SK-N-SH treated with all-trans-retinoic acid at 6 μM for 48 hours (cell line): Measurements from ENCODE around the gene MPI.

ENCODE experiments used
- ATAC-seq: fragments of 200-7000 bp; cut with Tn5 transposase; 3 replicates; pipeline ENCODE4 v1.9.1; 2020; ENCODE audit warnings: mild to moderate bottlenecking, moderate library complexity
- ARNTL ChIP-seq: fragments of 450-650 bp; formaldehyde crosslinking; IDR thresholded peaks from 2 replicates; pipeline ENCODE4 v1.5.0; 2020; ENCODE audit warnings: low read depth, mild to moderate bottlenecking, moderate library complexity, borderline replicate concordance
- BACH2 ChIP-seq: fragments of 250-450 bp; sonication (Bioruptor Pico); IDR thresholded peaks from 2 replicates; pipeline ENCODE4 v1.9.0; 2021; ENCODE audit warnings: mild to moderate bottlenecking, borderline replicate concordance
- CSDC2 ChIP-seq: fragments of 250-450 bp; sonication (Bioruptor Pico); IDR thresholded peaks from 2 replicates; pipeline ENCODE4 v1.5.0; 2020; ENCODE audit warnings: mild to moderate bottlenecking, moderate library complexity
- GLIS3 ChIP-seq: fragments of 250-450 bp; sonication (Bioruptor Pico); IDR thresholded peaks from 2 replicates; pipeline ENCODE4 v1.5.0; 2020; ENCODE audit warnings: mild to moderate bottlenecking, moderate library complexity
- ISL1 ChIP-seq: fragments of 250-450 bp; sonication (Bioruptor Pico); IDR thresholded peaks from 2 replicates; pipeline ENCODE4 v2.1.2; 2022; ENCODE audit warnings: mild to moderate bottlenecking, moderate library complexity
- OSR1 ChIP-seq: fragments of 250-450 bp; sonication (Bioruptor Pico); IDR thresholded peaks from 2 replicates; pipeline ENCODE4 v1.8.0; 2022; ENCODE audit warnings: moderate library complexity, mild to moderate bottlenecking, inconsistent platforms
- PPARA ChIP-seq: fragments of 250-450 bp; sonication (Bioruptor Pico); IDR thresholded peaks from 2 replicates; pipeline ENCODE4 v1.5.0; 2020; ENCODE audit warnings: mild to moderate bottlenecking, borderline replicate concordance
- RARB ChIP-seq: fragments of 250-450 bp; sonication (Bioruptor Pico); IDR thresholded peaks from 2 replicates; pipeline ENCODE4 v1.8.0; 2021; ENCODE audit warnings: mild to moderate bottlenecking, moderate library complexity
- SNAI2 ChIP-seq: fragments of 250-450 bp; sonication (Bioruptor Pico); IDR thresholded peaks from 2 replicates; pipeline ENCODE4 v1.5.0; 2020; ENCODE audit warnings: mild to moderate bottlenecking, moderate library complexity
- TCF4 ChIP-seq: fragments of 250-450 bp; sonication (Bioruptor Pico); IDR thresholded peaks from 2 replicates; pipeline ENCODE4 v1.8.0; 2021; ENCODE audit warnings: mild to moderate bottlenecking, moderate library complexity, borderline replicate concordance
- TOX ChIP-seq: fragments of 250-450 bp; sonication (Bioruptor Pico); IDR thresholded peaks from 2 replicates; pipeline ENCODE4 v1.8.0; 2021; ENCODE audit warnings: mild to moderate bottlenecking, moderate library complexity, borderline replicate concordance
- ZC3H10 ChIP-seq: fragments of 250-450 bp; sonication (Bioruptor Pico); IDR thresholded peaks from 2 replicates; pipeline ENCODE4 v1.5.1; 2021; ENCODE audit warnings: mild to moderate bottlenecking, moderate library complexity
- ZFP3 ChIP-seq: fragments of 250-450 bp; sonication (Bioruptor Pico); IDR thresholded peaks from 2 replicates; pipeline ENCODE4 v1.5.0; 2020; ENCODE audit warnings: mild to moderate bottlenecking, moderate library complexity
- ZNF565 ChIP-seq: fragments of 450-650 bp; formaldehyde crosslinking; conservative IDR thresholded peaks from 2 replicates; pipeline ENCODE4 v1.5.0; 2020; ENCODE audit warnings: low read depth, mild to moderate bottlenecking, moderate library complexity
- ZNF70 ChIP-seq: fragments of 450-650 bp; formaldehyde crosslinking; IDR thresholded peaks from 2 replicates; pipeline ENCODE4 v1.5.0; 2020; ENCODE audit warnings: mild to moderate bottlenecking, moderate library complexity
- ZNF8 ChIP-seq: fragments of 450-650 bp; formaldehyde crosslinking; IDR thresholded peaks from 2 replicates; pipeline ENCODE4 v1.5.0; 2020; ENCODE audit warnings: mild to moderate bottlenecking, moderate library complexity
- TF ChIP-seq, protein P1 (sequence below): fragments of 250-450 bp; sonication (Bioruptor Pico); IDR thresholded peaks from 2 replicates; pipeline ENCODE4 v1.5.0; 2020; ENCODE audit warnings: mild to moderate bottlenecking, moderate library complexity
- TF ChIP-seq, protein P2 (sequence below): fragments of 250-450 bp; sonication (Bioruptor Pico); IDR thresholded peaks from 2 replicates; pipeline ENCODE4 v1.5.1; 2020; ENCODE audit warnings: low read depth, mild to moderate bottlenecking, moderate library complexity
- TF ChIP-seq, protein P3 (sequence below): fragments of 250-450 bp; sonication (Bioruptor Pico); IDR thresholded peaks from 2 replicates; pipeline ENCODE4 v1.8.0; 2020; ENCODE audit warnings: mild to moderate bottlenecking, moderate library complexity, borderline replicate concordance
- TF ChIP-seq, protein P4 (sequence below): fragments of 250-450 bp; sonication (Bioruptor Pico); IDR thresholded peaks from 2 replicates; pipeline ENCODE4 v1.5.1; 2021; ENCODE audit warnings: mild to moderate bottlenecking, moderate library complexity
- TF ChIP-seq, protein P5 (sequence below): fragments of 250-450 bp; sonication (Bioruptor Pico); IDR thresholded peaks from 2 replicates; pipeline ENCODE4 v1.8.0; 2021; ENCODE audit warnings: low read depth, mild to moderate bottlenecking, moderate library complexity, borderline replicate concordance

Gene MPI

DNA sequence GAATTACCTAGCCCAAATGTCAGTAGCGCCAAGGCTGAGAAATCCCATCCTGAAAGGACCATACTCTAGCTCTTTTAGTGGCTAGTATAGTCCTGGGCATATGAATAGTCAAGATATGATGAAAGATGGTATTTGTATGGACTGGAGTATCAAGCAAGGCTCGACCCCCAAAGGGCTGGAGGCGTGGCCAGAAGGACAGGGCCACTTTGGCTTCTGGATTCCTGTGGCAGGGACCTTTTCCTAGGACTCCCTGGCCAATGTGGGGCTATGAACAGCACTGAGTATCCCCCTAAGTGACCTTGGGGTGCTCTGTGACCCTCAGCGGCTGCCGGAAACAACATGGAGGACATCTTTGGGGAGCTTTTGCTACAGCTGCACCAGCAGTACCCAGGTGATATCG lies 6.0 kb downstream of the MPI start (continued):
- TF ChIP-seq CSDC2 (CRISPR knock-in tag) = no peak
- TF ChIP-seq, protein P1, sequence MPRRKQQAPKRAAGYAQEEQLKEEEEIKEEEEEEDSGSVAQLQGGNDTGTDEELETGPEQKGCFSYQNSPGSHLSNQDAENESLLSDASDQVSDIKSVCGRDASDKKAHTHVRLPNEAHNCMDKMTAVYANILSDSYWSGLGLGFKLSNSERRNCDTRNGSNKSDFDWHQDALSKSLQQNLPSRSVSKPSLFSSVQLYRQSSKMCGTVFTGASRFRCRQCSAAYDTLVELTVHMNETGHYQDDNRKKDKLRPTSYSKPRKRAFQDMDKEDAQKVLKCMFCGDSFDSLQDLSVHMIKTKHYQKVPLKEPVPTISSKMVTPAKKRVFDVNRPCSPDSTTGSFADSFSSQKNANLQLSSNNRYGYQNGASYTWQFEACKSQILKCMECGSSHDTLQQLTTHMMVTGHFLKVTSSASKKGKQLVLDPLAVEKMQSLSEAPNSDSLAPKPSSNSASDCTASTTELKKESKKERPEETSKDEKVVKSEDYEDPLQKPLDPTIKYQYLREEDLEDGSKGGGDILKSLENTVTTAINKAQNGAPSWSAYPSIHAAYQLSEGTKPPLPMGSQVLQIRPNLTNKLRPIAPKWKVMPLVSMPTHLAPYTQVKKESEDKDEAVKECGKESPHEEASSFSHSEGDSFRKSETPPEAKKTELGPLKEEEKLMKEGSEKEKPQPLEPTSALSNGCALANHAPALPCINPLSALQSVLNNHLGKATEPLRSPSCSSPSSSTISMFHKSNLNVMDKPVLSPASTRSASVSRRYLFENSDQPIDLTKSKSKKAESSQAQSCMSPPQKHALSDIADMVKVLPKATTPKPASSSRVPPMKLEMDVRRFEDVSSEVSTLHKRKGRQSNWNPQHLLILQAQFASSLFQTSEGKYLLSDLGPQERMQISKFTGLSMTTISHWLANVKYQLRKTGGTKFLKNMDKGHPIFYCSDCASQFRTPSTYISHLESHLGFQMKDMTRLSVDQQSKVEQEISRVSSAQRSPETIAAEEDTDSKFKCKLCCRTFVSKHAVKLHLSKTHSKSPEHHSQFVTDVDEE (CRISPR knock-in tag) = no peak

DNA sequence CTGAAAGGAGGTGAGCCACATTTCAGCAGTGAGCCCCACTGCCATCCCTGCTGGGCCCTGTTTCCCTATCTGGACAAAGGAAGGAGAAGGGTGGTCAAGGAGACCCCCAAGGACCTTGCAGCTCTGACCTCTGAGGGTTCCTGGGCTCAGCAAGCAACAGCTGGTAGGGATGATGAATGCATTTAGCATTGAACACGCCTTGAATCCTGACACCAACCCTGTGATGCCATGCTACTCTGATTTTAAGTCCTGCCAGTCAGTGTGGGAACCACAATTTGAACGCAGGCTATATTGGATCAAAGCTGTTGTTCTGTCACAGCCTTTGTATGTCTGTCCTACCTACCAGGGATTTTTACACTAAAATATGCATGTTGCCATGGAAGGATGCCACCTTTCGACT lies 6.5 kb downstream of the MPI start:
- ATAC-seq = no peak; the same call in 2 of the 3 replicates

DNA sequence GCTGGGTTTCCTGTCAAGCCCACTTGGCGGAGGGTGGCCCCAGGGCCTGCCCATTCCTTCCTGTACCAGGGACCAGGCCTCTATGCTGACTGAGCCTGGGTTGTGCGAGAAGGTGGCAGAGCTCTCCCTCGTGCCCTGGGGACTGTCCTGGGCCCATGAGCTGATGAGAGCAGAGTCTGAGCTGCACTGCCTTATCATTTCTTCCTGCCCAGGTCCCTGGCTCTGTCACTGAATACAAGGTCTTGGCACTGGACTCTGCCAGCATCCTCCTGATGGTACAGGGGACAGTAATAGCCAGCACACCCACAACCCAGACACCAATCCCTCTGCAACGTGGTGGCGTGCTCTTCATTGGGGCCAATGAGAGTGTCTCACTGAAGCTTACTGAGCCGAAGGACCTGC lies 7.5 kb downstream of the MPI start:
- ATAC-seq = no peak; the same call in 1 of the 3 replicates
- TF ChIP-seq GLIS3 (no peak), CSDC2 (CRISPR knock-in tag) (no peak), TCF4 (CRISPR knock-in tag) (no peak)
- TF ChIP-seq, protein P2, sequence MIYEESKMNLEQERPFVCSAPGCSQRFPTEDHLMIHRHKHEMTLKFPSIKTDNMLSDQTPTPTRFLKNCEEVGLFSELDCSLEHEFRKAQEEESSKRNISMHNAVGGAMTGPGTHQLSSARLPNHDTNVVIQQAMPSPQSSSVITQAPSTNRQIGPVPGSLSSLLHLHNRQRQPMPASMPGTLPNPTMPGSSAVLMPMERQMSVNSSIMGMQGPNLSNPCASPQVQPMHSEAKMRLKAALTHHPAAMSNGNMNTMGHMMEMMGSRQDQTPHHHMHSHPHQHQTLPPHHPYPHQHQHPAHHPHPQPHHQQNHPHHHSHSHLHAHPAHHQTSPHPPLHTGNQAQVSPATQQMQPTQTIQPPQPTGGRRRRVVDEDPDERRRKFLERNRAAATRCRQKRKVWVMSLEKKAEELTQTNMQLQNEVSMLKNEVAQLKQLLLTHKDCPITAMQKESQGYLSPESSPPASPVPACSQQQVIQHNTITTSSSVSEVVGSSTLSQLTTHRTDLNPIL = no peak
- TF ChIP-seq, protein P1 (CRISPR knock-in tag) = no peak

More for the DNA sequence above, 6.5 kb downstream of the MPI start:
- no peak for TF ChIP-seq BACH2 (CRISPR knock-in tag)
- TF ChIP-seq ZNF565 = no peak
- TF ChIP-seq ISL1 (CRISPR knock-in tag) = no peak
- TF ChIP-seq, protein P3, sequence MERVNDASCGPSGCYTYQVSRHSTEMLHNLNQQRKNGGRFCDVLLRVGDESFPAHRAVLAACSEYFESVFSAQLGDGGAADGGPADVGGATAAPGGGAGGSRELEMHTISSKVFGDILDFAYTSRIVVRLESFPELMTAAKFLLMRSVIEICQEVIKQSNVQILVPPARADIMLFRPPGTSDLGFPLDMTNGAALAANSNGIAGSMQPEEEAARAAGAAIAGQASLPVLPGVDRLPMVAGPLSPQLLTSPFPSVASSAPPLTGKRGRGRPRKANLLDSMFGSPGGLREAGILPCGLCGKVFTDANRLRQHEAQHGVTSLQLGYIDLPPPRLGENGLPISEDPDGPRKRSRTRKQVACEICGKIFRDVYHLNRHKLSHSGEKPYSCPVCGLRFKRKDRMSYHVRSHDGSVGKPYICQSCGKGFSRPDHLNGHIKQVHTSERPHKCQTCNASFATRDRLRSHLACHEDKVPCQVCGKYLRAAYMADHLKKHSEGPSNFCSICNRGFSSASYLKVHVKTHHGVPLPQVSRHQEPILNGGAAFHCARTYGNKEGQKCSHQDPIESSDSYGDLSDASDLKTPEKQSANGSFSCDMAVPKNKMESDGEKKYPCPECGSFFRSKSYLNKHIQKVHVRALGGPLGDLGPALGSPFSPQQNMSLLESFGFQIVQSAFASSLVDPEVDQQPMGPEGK = no peak
- TF ChIP-seq RARB = no peak
- no peak for TF ChIP-seq ARNTL
- TF ChIP-seq ZNF70 = no peak
- TF ChIP-seq, protein P4, sequence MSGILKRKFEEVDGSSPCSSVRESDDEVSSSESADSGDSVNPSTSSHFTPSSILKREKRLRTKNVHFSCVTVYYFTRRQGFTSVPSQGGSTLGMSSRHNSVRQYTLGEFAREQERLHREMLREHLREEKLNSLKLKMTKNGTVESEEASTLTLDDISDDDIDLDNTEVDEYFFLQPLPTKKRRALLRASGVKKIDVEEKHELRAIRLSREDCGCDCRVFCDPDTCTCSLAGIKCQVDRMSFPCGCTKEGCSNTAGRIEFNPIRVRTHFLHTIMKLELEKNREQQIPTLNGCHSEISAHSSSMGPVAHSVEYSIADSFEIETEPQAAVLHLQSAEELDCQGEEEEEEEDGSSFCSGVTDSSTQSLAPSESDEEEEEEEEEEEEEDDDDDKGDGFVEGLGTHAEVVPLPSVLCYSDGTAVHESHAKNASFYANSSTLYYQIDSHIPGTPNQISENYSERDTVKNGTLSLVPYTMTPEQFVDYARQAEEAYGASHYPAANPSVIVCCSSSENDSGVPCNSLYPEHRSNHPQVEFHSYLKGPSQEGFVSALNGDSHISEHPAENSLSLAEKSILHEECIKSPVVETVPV (CRISPR knock-in tag) = no peak
- TF ChIP-seq CSDC2 (CRISPR knock-in tag) = no peak
- TF ChIP-seq, protein P2 = no peak
- TF ChIP-seq TOX (CRISPR knock-in tag) = no peak
- no peak for TF ChIP-seq GLIS3
- no peak for TF ChIP-seq PPARA (CRISPR knock-in tag)
- no peak for TF ChIP-seq OSR1 (CRISPR knock-in tag)
- no peak for TF ChIP-seq SNAI2
- TF ChIP-seq ZNF8 = no peak
- no peak for TF ChIP-seq ZFP3 (CRISPR knock-in tag)
- TF ChIP-seq ZC3H10 (CRISPR knock-in tag) = no peak
- TF ChIP-seq, protein P1 (CRISPR knock-in tag) = no peak
- TF ChIP-seq, protein P5, sequence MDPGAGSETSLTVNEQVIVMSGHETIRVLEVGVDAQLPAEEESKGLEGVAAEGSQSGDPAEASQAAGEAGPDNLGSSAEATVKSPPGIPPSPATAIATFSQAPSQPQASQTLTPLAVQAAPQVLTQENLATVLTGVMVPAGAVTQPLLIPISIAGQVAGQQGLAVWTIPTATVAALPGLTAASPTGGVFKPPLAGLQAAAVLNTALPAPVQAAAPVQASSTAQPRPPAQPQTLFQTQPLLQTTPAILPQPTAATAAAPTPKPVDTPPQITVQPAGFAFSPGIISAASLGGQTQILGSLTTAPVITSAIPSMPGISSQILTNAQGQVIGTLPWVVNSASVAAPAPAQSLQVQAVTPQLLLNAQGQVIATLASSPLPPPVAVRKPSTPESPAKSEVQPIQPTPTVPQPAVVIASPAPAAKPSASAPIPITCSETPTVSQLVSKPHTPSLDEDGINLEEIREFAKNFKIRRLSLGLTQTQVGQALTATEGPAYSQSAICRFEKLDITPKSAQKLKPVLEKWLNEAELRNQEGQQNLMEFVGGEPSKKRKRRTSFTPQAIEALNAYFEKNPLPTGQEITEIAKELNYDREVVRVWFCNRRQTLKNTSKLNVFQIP = no peak
- TF ChIP-seq, all 23 proteins: peak for 0
